GOT3 (cell line): ENCODE data around the gene NTM.

Experiments used
- DNase-seq: peaks from one replicate; lab custom pipeline; 2025; ENCODE audit warnings: mixed read lengths; lab: John Stamatoyannopoulos, UW

The NTM gene

GRCh38 chr11:131734871-131735270 is 364.5 kb downstream of the NTM start:
- DNase-seq: no peak

GRCh38 chr11:131737357-131737756 is 366.9 kb downstream of the NTM start:
- no peak for DNase-seq

DNA sequence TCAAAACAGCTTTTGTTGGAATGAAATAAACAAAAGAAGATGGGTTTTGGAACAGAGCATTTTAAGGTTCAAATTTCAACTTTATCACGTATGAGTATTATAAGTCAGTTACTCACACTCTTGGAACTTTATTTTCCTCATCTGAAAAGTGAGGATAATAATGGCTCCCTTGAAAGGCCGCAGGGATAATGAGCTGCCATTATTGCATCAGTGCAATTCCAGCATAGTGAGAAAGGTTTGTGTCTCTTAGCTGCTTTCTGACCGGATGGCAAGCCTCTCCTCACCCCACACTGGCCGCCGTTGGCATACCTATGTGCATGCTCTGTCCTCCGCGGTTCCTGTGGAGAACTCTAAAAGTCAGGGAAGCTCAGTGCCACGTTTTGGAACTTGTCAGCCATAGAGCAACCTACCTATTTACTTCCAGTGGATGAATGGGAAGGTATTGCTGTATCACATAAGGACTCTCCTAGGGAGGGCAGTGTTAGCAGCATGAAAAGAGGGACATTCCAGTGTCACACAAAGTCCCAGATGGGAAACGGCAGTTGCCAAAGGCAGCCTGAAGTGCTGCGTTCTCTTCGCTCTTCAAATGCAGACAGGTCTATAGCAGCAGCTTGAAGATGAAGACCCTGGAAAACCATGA is 368.9 kb downstream of the NTM start:
- DNase-seq: no peak

GRCh38 chr11:131744847-131745246 is 374.4 kb downstream of the NTM start:
- DNase-seq: no peak

DNA sequence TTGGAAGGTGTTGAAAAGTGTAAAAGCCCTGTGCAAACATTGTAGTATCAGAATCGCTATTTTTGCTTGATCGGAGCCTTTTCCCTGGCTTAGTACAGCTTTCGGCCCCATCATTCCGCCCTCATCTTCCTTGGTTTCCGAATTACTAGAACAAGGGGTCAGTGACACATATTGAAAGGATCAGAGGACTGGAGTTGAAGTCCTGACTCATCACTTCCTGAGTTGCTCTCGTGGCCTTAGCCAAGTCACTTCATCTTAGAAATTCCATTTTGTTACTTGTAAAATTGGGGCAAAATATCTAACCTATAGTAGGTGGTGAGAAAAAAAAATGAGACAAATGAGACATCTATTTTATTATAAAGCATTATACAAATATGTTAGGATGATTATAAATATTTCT is 375.0 kb downstream of the NTM start:
- DNase-seq: no peak

GRCh38 chr11:131746201-131746600 is 375.8 kb downstream of the NTM start:
- no peak for DNase-seq

- no peak for DNase-seq
These were observed 378.0 kb downstream of the NTM start for GRCh38 chr11:131748151-131749050.

DNA sequence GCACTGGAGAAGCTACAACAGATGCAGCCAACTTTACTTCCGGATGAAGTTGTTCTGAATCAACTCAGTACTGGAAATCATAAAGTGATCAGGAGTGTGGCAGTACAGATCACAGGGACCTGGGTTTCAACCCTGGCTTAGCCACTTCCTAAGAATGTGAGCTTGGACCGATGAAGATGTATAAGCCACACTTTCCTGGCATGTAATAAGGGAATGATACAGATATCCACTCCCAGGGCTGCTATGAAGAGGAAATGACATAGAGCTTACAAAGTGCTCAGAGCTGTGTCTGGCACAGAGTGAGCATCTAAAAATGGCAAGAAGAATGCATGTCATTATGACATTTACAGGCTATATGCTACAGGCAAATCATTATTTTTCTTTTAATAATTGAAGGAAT is 378.7 kb downstream of the NTM start:
- DNase-seq: no peak

DNA sequence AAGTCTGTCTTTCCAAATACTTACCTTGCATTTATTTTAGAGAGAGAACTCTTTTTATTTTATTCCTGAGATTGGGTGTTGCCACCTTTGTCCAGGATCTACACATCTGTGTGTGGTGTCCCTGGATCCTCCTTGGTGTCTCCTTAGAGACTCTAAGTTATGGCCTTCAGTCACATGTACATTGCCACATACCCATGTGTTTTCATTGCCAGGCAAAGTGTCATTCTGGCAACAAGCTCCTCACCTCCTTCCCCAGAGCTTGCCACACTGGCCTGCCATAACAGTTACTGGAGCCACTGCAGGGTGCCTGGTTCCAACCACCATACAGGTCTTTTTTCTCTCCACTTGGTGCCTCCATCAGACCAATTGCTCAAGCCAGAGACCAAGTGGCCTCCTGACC is 379.7 kb downstream of the NTM start:
- no peak for DNase-seq

DNA sequence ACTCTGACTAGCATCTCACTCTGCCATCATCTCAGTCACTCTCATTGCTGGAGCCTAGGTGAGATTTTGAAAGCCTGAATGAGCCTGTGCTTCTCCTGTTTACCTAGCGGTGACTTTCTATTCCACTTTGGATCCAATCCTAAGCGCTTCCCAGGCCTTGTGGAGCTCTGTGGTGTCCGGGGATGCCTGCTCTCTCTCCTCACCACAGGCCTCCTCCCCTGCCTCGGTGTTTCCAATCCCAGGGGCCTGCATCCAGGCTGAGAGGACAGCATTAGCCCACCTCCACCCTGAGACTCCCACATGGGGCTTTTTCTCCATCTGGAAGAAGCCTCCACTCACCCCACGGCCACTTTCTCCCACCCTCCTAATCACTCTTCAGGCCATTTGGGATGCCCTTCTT is 380.3 kb downstream of the NTM start:
- DNase-seq: no peak

GRCh38 chr11:131754671-131755070 is 384.3 kb downstream of the NTM start:
- DNase-seq: no peak

GRCh38 chr11:131756479-131757110 is 386.2 kb downstream of the NTM start:
- DNase-seq: no peak

GRCh38 chr11:131758726-131759125 is 388.3 kb downstream of the NTM start:
- no peak for DNase-seq

DNA sequence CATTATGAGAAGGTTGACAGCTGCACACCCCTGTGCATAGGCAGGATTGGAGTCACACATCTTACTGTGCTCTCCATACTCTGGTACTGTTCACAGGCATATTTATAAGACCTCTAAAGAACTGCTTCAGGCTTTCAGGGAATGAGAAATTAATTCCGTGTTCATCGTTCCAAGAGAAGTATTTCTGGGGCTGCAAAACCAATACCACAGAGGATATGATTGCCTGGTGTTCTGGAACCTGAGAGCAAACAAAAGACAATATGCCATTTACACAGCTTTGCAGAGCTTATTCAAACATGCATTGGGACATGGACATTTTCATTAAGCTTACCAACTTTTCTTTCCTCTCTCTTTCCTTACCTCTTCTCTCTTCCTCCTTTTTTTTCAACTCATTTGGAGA is 388.7 kb downstream of the NTM start:
- no peak for DNase-seq

GRCh38 chr11:131760091-131761061 is 390.0 kb downstream of the NTM start:
- no peak for DNase-seq

- DNase-seq: no peak
These were observed 392.1 kb downstream of the NTM start for GRCh38 chr11:131762346-131763110.

GRCh38 chr11:131763193-131763890 is 392.9 kb downstream of the NTM start:
- no peak for DNase-seq

DNA sequence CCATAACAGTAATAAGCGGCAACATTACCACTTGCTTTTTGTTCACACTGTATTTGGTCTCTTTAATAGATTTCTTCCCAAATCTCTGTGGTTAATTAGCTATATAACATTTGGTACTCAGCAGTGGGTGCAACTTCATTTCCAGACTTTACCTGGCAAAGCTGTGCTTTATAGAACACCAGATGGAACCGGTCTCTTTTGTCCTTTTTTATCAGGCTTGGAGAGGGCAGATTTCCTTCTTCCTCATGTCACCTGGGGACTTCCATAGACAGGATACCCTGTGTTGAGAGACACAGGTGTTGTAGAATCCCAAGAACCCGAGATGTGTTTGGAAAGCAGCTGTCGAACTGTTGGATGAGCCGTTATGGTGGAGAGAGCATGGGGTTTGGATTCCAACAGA is 393.7 kb downstream of the NTM start:
- no peak for DNase-seq

- no peak for DNase-seq
These were observed 394.2 kb downstream of the NTM start for GRCh38 chr11:131764649-131765048.

DNA sequence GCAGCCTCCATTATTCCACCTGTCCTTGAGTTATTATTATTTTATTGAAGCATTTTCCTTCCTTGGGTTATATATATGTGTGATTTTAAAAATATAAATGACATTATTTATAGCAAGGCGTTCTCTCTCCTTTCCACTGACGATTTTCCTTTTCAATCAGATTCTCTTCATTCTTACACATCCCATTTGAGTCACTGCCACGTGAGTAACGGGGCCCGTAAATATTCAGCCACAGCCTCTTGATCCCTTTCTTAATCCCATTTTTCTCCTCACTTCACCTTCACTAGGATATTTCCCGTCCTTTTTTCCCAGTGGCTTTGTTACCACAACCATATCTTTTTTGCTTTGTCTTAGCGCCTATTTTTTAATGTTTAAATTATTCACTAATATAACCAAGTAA is 396.2 kb downstream of the NTM start:
- DNase-seq: no peak
